Measurements from ENCODE around the gene ATXN2.

The ATXN2 gene

DNA sequence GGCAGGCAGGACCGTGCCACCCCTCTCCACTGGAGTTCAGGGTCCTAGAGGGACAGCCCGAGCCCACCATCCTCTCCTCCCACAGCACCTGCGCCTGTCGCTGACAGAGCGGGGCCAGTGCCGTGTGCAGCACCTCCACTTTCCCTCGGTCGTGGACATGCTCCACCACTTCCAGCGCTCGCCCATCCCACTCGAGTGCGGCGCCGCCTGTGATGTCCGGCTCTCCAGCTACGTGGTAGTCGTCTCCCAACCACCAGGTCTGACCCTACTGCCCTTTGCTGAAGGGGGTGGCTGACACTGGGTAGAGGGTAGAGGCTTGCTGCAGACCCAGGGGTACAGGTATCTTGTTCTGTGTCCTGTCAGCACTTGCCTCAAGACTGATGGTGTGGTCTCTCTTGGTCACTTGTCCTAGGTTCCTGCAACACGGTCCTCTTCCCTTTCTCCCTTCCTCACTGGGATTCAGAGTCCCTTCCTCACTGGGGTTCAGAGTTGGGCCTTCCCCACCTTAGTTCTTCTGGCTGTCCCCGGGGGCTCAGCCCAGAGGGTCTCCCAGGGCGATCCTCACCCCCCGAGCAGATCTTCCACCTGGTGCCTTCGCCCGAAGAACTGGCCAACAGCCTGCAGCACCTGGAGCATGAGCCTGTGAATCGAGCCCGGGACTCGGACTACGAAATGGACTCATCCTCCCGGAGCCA lies 151.4 kb downstream of the ATXN2 start:
- no peak for DNase-seq

DNA sequence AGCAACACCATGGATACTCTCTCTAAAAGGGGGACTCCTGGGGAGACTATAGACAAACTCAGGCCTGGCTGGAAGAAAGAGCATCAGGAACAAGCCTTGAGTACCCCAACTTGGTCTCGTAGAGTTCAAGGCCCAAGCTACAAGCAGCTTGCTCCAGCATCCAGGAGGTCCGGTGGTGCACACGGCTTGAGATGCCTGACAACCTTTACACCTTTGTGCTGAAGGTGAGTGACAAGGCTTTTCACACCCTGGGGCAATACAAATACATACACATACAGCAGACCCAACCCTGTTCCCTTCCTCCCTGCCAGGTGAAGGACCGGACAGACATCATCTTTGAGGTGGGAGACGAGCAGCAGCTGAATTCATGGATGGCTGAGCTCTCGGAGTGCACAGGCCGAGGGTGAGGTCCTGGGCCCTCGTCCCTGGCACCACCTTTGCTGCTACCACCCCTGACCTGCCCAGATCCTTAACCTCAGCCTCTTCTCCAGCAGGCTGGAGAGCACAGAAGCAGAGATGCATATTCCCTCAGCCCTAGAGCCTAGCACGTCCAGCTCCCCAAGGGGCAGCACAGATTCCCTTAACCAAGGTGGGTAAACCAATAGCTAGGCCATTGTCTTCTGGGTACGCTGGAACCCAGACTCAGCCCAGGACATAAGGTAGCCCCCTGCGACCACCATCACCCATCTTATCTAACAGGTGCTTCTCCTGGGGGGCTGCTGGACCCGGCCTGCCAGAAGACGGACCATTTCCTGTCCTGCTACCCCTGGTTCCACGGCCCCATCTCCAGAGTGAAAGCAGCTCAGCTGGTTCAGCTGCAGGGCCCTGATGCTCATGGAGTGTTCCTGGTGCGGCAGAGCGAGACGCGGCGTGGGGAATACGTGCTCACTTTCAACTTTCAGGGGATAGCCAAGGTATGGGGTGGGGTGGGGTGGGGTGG lies 152.2 kb downstream of the ATXN2 start:
- no peak for DNase-seq

DNA sequence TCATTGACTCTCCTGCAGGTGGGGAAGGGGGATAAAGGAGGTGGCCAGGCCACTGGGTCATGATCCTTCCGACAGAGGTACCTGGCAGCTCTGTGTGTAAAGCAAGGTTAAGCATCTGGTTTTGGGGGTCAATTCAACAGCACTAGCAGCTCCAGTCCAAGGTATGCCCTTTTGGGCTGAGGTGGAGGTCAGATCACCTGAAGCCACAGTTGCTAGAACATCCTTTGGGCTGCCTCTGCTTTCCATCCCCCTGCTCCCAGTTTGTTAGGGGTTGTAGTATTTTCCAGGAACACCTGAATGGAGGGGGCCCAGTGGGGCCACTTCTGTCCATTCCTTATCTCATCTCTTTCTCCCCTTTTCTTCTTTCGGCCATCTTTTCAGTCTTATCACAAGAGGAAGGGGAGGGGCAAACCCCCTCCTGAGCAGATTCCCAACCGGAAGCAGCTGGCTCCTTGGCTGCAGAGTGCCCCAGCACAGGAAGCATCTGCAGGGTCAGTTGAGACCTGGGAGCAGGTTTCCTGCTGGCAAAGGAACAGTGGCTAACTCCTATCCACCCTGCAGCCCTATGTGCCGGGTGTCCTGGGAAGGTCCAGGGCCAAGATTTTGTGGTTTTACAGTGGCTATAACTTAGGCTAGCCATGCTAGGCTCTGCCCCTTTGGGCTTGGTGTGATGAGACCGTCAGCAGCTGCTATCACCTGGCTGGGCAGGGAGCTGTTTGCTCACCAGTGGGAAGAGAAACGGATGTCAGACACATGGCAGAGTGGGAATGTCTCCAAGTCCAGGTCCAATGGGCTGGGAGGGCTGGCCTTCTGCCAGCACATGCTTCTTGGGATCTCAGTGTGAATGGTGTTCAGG lies 153.2 kb downstream of the ATXN2 start:
- no peak for DNase-seq

GRCh38 chr12:111444925-111445725 lies 154.0 kb downstream of the ATXN2 start:
- no peak for DNase-seq

GRCh38 chr12:111444314-111444924 lies 154.7 kb downstream of the ATXN2 start:
- DNase-seq, result no peak

DNA sequence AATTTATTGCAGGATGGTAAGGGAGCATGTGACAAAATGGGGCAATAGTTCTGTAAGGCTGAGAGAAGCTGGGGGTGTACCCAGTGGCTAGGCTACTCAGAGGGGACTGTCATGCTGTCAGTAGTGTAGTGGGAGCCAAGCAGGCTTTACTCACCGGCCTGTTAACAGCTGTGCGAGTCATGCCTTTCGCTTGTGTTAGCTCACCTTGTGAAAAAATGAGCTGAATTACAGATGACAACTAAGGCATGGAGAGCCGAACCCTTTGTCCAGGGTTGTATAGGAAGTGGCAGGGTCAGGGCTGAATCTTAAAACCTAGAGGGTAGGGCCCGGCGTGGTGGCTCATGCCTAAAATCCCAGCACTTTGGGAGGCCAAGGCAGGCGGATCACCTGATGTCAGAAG lies 155.5 kb downstream of the ATXN2 start:
- DNase-seq, result no peak

- no peak for DNase-seq
These were observed 156.0 kb downstream of the ATXN2 start for GRCh38 chr12:111443086-111443485.

GRCh38 chr12:111442301-111443045 lies 156.6 kb downstream of the ATXN2 start:
- DNase-seq, result no peak

- no peak for DNase-seq
These were observed 157.8 kb downstream of the ATXN2 start for GRCh38 chr12:111441107-111441928.

- no peak for DNase-seq
These were observed 158.5 kb downstream of the ATXN2 start for GRCh38 chr12:111440631-111441030.

DNA sequence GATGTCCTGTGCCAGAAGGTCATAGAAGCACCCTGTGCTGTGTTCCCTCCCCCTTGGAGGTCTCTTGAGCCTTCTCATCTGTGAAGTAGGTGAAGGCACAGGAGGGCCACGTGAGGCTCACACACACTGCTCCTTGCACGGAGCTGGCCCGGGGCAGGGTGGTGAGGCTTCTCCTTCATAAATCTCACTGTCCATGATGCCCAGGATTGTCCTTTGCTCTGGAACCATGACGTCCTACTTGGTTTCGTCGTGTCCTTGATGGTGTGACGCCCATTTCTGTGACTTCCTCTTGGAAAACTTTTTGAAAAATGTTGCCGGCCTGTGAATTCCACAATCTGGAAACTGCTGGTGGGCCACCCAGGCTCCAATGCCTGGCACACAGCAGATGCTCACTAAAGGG lies 159.0 kb downstream of the ATXN2 start:
- no peak for DNase-seq

DNA sequence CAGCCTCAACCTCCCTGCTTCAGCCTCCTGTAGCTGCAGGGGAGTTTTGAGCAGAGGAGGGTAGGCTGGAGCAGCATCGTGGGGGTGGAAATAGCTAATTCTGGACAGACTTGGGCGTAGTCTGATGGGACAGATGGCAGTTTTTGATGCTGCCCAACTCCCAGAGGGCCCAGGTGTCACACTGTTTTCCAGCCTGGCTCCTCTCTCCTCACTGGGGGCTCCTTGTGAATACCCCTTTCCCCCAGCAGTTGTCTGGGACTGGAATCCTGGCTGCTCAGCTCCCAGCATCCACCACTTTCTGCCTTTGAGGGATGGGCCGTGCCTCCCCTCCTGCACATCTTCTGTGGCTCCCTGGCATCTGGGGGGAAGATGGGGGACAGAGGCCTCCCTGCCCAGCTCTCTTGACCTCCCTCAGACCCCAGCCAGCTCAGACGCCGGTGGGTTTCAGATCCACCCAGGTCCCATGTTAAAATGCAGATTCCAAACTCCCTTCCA lies 159.4 kb downstream of the ATXN2 start:
- DNase-seq, result no peak

DNA sequence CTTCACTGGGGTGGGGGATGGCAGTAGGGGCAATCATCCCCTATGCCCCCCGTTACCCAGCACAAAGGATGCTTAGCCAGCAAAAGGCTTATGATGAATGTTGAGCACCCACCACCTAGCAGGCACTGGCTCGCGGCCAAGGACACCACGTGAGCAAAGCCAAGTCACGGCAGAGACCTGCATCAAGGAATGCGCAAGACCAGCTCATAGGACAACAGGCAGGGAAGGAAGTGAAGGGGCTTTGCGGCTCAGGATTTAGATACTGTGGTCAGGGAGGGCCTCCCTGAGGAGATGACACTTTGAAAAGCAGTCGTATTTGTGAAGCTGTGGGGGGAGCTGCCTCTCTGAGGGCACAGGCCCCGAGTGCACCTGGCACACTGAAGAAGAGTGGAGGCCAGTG lies 160.6 kb downstream of the ATXN2 start:
- no peak for DNase-seq

GRCh38 chr12:111437816-111438454 lies 161.2 kb downstream of the ATXN2 start:
- DNase-seq, result no peak

GRCh38 chr12:111436811-111437210 lies 162.3 kb downstream of the ATXN2 start:
- DNase-seq, result no peak

- DNase-seq, result no peak
These were observed 162.8 kb downstream of the ATXN2 start for GRCh38 chr12:111436266-111436665.

- no peak for DNase-seq
These were observed 163.4 kb downstream of the ATXN2 start for GRCh38 chr12:111435661-111436201.

DNA sequence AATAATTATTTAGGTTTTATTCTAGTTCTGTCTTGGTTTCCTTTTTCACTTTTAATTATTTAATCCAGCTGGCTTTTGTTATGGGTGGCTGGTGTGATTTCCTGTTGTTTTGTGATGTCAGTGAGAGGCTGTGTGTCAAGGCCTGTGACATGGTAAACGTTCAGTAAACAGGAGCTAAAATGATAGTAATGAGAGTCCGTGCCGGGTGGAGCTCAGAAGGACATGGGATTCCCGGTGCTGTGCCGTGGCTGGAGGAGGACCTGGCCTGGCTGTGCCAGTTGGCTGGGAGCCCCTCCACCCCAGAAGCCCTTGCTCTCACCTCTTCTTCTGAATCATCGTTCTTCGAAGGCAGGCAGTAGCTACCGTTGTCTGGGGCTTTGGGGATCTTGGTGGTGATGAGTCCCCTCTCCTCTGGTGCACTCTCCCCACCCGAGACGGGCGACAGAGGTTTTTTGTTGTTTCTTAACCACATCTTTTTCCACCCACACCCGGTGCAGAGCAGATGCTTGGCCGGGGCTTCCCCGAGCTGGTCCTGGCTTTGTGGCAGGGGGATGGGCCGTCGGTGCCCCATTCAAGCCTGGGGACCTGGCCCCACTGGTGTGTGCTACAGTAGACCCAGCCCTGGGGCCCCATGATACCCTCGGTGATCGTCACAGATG lies 164.3 kb downstream of the ATXN2 start:
- no peak for DNase-seq

- DNase-seq, result no peak
These were observed 165.1 kb downstream of the ATXN2 start for GRCh38 chr12:111434049-111434448.
